Measurements from ENCODE around the gene CFAP100. TPM values are rescaled to one million over a fixed set of nuclear protein-coding genes. Genes with fewer than 3 reads are reported as not detected.
A peak's percentile ranks its signal among the peaks of the same experiment; 100 is the strongest.

The CFAP100 gene
- total RNA-seq, 1 donor from 2014 or later = not detected

DNA sequence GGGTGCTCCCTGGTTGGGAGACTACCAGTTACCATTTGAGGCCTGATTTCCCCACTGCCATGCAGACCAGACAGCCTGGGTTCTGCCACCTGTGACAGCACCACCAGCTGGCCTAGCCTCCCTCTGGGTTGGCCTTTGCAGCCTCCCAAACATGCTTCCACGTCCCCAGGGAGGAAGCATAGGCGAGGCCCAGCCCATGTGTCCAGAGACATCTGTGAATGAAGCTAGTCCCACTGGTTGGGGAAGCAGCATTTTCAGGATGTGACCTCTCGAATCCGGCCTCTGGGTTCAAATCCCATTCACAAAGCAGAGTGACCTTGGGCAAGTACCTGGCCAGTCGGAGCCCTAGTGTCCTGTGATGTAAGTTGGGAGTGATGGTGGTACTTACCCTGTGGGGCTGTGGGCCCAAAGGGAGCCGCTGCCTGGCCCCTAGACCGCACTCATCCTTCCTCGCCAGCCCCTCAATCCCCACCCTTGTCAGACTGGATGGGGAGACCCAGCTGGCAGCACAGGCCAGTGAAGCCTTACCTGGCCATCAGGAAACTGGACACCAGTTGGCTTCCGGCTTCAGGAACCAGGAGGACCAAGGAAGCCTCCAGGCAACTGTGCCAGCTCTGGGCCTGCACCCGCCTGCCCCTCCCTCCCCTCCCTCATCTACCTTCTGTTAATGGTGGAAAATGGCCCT, 43.5 kb upstream of the CFAP100 start:
- Histone ChIP-seq H3K4me3 (ENCODE audit: insufficient read depth, low read depth, low read length) (no peak overlapping the region), H3K79me2 (ENCODE audit: insufficient read depth, low read length) (no peaks in the 10 kb centered on the region), H3K4me2 (ENCODE audit: low read length) (no peak overlapping the region), H3K9ac (ENCODE audit: low read length) (no peak overlapping the region), H4K20me1 (ENCODE audit: insufficient read depth, low read length) (no peaks in the 10 kb centered on the region), H3K36me3 (ENCODE audit: insufficient read depth, low read length) (no peaks in the 10 kb centered on the region), H3K9me3 (ENCODE audit: insufficient read depth, low read depth, low read length) (no peaks in the 10 kb centered on the region), H3K27me3 (ENCODE audit: insufficient read depth, low read length) (no peaks in the 10 kb centered on the region), H3K4me1 (ENCODE audit: insufficient read depth, low read length) (peaks cover 6% of the 10 kb centered on the region), H2AFZ (ENCODE audit: low read depth, low read length) (no peak overlapping the region), H3K27ac (ENCODE audit: low read depth, low read length) (no peak overlapping the region)
- Mint-ChIP-seq H3K36me3 (ENCODE audit: low read depth, unreplicated experiment) (no peaks in the 10 kb centered on the region), H3K9me3 (ENCODE audit: unreplicated experiment) (no peaks in the 10 kb centered on the region), H3K4me1 (ENCODE audit: low read depth, unreplicated experiment) (peaks cover under 1% of the 10 kb centered on the region), H3K4me3 (ENCODE audit: unreplicated experiment) (no peak overlapping the region), H3K27me3 (ENCODE audit: low read depth, unreplicated experiment) (peaks cover 29% of the 10 kb centered on the region), H3K27ac (ENCODE audit: unreplicated experiment) (peak overlapping the region; percentile 75)
- no peak for DNase-seq (ENCODE audit: low read depth)
- FAIRE-seq = no peak
- TF ChIP-seq EZH2 (IDR thresholded peaks at IDR 0.05; ENCODE audit: insufficient read depth, low read length) = no peak
- TF ChIP-seq, protein P1, sequence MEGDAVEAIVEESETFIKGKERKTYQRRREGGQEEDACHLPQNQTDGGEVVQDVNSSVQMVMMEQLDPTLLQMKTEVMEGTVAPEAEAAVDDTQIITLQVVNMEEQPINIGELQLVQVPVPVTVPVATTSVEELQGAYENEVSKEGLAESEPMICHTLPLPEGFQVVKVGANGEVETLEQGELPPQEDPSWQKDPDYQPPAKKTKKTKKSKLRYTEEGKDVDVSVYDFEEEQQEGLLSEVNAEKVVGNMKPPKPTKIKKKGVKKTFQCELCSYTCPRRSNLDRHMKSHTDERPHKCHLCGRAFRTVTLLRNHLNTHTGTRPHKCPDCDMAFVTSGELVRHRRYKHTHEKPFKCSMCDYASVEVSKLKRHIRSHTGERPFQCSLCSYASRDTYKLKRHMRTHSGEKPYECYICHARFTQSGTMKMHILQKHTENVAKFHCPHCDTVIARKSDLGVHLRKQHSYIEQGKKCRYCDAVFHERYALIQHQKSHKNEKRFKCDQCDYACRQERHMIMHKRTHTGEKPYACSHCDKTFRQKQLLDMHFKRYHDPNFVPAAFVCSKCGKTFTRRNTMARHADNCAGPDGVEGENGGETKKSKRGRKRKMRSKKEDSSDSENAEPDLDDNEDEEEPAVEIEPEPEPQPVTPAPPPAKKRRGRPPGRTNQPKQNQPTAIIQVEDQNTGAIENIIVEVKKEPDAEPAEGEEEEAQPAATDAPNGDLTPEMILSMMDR (IDR thresholded peaks at IDR 0.05; ENCODE audit: insufficient read depth, low read depth, low read length) = no peak

DNA sequence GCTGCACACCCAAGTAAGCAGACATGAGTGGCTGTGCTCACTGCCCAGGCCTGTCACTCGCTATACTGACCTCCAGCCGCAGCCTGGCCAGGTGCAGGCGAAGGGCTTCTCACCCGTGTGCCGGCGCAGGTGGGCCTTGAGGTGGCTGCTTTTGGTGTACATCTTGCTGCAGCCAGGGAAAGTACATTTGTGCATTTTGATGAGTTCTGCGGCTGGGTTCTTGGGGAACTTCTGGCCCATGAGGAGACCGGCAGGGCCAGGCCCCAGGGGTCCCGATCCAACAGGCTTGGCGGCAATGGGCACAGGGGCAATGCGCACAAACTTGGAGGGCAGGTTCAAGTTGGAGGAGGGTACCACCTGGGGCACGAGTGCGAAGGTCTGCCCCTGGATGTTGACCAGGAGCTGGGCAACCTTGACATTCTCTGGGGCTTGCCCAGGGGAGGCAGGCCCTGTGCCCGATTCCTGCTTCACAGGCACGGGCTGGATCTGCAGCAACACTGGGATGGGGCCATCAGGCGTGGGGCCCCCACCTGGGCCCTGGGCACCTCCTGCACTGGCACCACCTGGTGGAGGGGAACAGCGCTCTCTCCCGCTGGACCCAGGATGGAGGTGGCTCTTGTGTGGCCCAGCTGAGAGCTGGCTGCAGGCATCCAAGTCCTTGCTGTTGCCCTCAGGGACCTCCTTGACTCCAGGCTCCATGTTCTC, 42.8 kb upstream of the CFAP100 start:
- Histone ChIP-seq H3K9me3 (ENCODE audit: insufficient read depth, low read depth, low read length) (no peaks in the 10 kb centered on the region), H3K36me3 (ENCODE audit: insufficient read depth, low read length) (no peaks in the 10 kb centered on the region), H3K27me3 (ENCODE audit: insufficient read depth, low read length) (no peaks in the 10 kb centered on the region), H3K4me2 (ENCODE audit: low read length) (no peak overlapping the region), H3K4me3 (ENCODE audit: insufficient read depth, low read depth, low read length) (no peak overlapping the region), H3K9ac (ENCODE audit: low read length) (no peak overlapping the region), H3K27ac (ENCODE audit: low read depth, low read length) (no peak overlapping the region), H3K4me1 (ENCODE audit: insufficient read depth, low read length) (peaks cover 13% of the 10 kb centered on the region), H4K20me1 (ENCODE audit: insufficient read depth, low read length) (no peaks in the 10 kb centered on the region), H2AFZ (ENCODE audit: low read depth, low read length) (no peak overlapping the region), H3K79me2 (ENCODE audit: insufficient read depth, low read length) (no peaks in the 10 kb centered on the region)
- Mint-ChIP-seq H3K4me3 (ENCODE audit: unreplicated experiment) (no peak overlapping the region), H3K4me1 (ENCODE audit: low read depth, unreplicated experiment) (peaks cover 3% of the 10 kb centered on the region), H3K27ac (ENCODE audit: unreplicated experiment) (peak overlapping the region; percentile 75), H3K36me3 (ENCODE audit: low read depth, unreplicated experiment) (no peaks in the 10 kb centered on the region), H3K27me3 (ENCODE audit: low read depth, unreplicated experiment) (peaks cover 31% of the 10 kb centered on the region), H3K9me3 (ENCODE audit: unreplicated experiment) (no peaks in the 10 kb centered on the region)
- DNase-seq (ENCODE audit: low read depth) = no peak
- no peak for FAIRE-seq
- TF ChIP-seq EZH2 (IDR thresholded peaks at IDR 0.05; ENCODE audit: insufficient read depth, low read length) = no peak
- TF ChIP-seq, protein P1 (IDR thresholded peaks at IDR 0.05; ENCODE audit: insufficient read depth, low read depth, low read length) = no peak
